Measurements from ENCODE around the gene RHOT2. TPM values are rescaled to one million over a fixed set of nuclear protein-coding genes. Genes with fewer than 3 reads are reported as not detected.

Gene RHOT2
- total and polyA plus RNA-seq, 10 of the 15 experiments (the other 5 are each of a cell fraction or from before 2014, with no cell fraction given) = 3.7 to 174 (median 69.8) TPM

GRCh38 chr16:624526-625070 is 43.3 kb upstream of the RHOT2 start:
- DNase-seq (ENCODE audit: low read depth, low spot score) = no peak
- no peak overlapping the region for H2AFZ ChIP-seq (ENCODE audit: control insufficient read depth, low read depth, low read length)
- BruUV-seq (replicated peaks) = no TSS peak
- ChIA-PET POLR2A (no interaction called here), SMC1A (ENCODE audit: uncharacterized antibody, unreplicated experiment) (no interaction called here), RAD21 (ENCODE audit: unreplicated experiment) (no interaction called here), CTCF (interaction anchor here (0.9 kb wide), 1 partner anchor 12 kb away, joined by 4 read pairs; the partner anchor contains the start of gene METTL26)
- H3K27ac ChIP-seq (ENCODE audit: control insufficient read depth, insufficient read depth) = no peak overlapping the region
- no peaks in the 10 kb centered on the region; a peak in 1 of 4 replicates for H3K36me3 ChIP-seq (ENCODE audit: control insufficient read depth in 2 of 2, insufficient read depth in 2 of 2, low read length in 1 of 2)
- 57% methylated on average over 10 of the region's 10 CpGs for WGBS (ENCODE audit: insufficient coverage, insufficient replicate concordance, low lambda C conversion rate, missing lambda C conversion rate)
- intact Hi-C loops (cut with micrococcal nuclease; ENCODE audit: unreplicated experiment) (no loop called here), in situ Hi-C loops (cut with MboI) (no loop called here)
- no peaks in the 10 kb centered on the region; the same call in 1 of the 2 replicates for H4K20me1 ChIP-seq (ENCODE audit: control insufficient read depth, insufficient read depth)
- H3K79me2 ChIP-seq (ENCODE audit: control insufficient read depth, insufficient read depth, low read length) = no peaks in the 10 kb centered on the region
- no peaks in the 10 kb centered on the region for H3K27me3 ChIP-seq (replicated peaks in 1 of 2; ENCODE audit: control insufficient read depth in 2 of 2, insufficient read depth in 2 of 2, low read length in 1 of 2)
- TF ChIP-seq HDAC2 (IDR thresholded peaks at IDR 0.05) (no peak), ESRRA (IDR thresholded peaks at IDR 0.05; ENCODE audit: low read length) (no peak), JUND (IDR thresholded peaks at IDR 0.05; ENCODE audit: low read depth, low read length) (no peak), E2F4 (IDR thresholded peaks at IDR 0.05; ENCODE audit: low read depth, low read length) (no peak), RFX5 (IDR thresholded peaks at IDR 0.05; ENCODE audit: low read depth, low read length) (no peak), ZBTB4 (CRISPR knock-in tag; IDR thresholded peaks at IDR 0.05) (no peak), ZBTB40 (IDR thresholded peaks at IDR 0.05; ENCODE audit: borderline replicate concordance) (no peak), MYC (IDR thresholded peaks at IDR 0.05; ENCODE audit: insufficient read depth, insufficient read length, insufficient replicate concordance, low read length, severe bottlenecking) (no peak), SMC3 (IDR thresholded peaks at IDR 0.05; ENCODE audit: borderline replicate concordance, low read length) (no peak), RB1 (IDR thresholded peaks at IDR 0.05; ENCODE audit: borderline replicate concordance) (no peak), WRNIP1 (IDR thresholded peaks at IDR 0.05; ENCODE audit: borderline replicate concordance, low read depth, low read length) (no peak), BRCA1 (IDR thresholded peaks at IDR 0.05; ENCODE audit: low read depth, low read length) (no peak), RCOR1 (conservative IDR thresholded peaks at IDR 0.05; ENCODE audit: low read depth, low read length) (no peak), CBX5 (IDR thresholded peaks at IDR 0.05; ENCODE audit: low read depth) (no peak), FOS (IDR thresholded peaks at IDR 0.05; ENCODE audit: borderline replicate concordance, extremely low read depth, insufficient read length) (no peak)
- H3K4me3 ChIP-seq = no peak overlapping the region
- no peaks in the 10 kb centered on the region for H3K9me3 ChIP-seq (replicated peaks; ENCODE audit: control insufficient read depth, insufficient read depth, low read length)
- no peaks in the 10 kb centered on the region for H3K4me1 ChIP-seq (ENCODE audit: control insufficient read depth, insufficient read depth, low read length)
- H3K9ac ChIP-seq (ENCODE audit: control insufficient read depth, insufficient read depth, low read length) = no peak overlapping the region
- FAIRE-seq = no peak
- no peak for ATAC-seq
- H3K4me2 ChIP-seq (ENCODE audit: control insufficient read depth, insufficient read depth) = no peak overlapping the region

Measured in GM12878 (cell line).